ENCODE results near the gene ROR2.

DNA sequence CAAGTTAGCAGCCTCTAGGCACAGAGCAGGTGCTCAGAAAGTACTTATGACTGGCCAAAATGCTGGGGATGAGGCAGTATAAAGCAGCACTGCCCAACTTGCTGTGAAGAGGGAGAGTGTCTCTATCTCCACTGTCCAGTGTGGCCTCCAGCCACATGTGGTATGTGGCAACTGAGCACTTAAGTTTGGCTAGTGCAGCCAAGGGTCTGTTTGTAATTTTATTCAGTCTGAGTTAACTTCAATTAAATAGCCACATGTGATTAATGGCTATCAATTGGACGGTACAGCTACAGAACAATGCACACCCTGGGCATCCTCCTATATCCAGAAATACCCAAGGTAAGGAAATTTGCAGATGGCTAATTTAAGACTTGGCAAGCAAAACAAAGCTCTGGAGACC is 26.9 kb downstream of the ROR2 start:
- TF ChIP-seq, protein P1, sequence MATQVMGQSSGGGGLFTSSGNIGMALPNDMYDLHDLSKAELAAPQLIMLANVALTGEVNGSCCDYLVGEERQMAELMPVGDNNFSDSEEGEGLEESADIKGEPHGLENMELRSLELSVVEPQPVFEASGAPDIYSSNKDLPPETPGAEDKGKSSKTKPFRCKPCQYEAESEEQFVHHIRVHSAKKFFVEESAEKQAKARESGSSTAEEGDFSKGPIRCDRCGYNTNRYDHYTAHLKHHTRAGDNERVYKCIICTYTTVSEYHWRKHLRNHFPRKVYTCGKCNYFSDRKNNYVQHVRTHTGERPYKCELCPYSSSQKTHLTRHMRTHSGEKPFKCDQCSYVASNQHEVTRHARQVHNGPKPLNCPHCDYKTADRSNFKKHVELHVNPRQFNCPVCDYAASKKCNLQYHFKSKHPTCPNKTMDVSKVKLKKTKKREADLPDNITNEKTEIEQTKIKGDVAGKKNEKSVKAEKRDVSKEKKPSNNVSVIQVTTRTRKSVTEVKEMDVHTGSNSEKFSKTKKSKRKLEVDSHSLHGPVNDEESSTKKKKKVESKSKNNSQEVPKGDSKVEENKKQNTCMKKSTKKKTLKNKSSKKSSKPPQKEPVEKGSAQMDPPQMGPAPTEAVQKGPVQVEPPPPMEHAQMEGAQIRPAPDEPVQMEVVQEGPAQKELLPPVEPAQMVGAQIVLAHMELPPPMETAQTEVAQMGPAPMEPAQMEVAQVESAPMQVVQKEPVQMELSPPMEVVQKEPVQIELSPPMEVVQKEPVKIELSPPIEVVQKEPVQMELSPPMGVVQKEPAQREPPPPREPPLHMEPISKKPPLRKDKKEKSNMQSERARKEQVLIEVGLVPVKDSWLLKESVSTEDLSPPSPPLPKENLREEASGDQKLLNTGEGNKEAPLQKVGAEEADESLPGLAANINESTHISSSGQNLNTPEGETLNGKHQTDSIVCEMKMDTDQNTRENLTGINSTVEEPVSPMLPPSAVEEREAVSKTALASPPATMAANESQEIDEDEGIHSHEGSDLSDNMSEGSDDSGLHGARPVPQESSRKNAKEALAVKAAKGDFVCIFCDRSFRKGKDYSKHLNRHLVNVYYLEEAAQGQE (IDR thresholded peaks at IDR 0.05; ENCODE audit: insufficient read depth in 1 of 2, low read depth in 2 of 2, low read length in 2 of 2) = no peak
- no peak for TF ChIP-seq POLR2AphosphoS5 (IDR thresholded peaks at IDR 0.05; ENCODE audit: low read depth, low read length)
- no peak for TF ChIP-seq SIN3A (IDR thresholded peaks at IDR 0.05; ENCODE audit: borderline replicate concordance, insufficient read depth, low read length)
- no peak for TF ChIP-seq TAF1 (IDR thresholded peaks at IDR 0.05; ENCODE audit: borderline replicate concordance, insufficient read depth, low read length)
